GM23248 (cell line): ENCODE results near the gene CTPS2. TPM values are rescaled to one million over a fixed set of nuclear protein-coding genes. Genes with fewer than 3 reads are reported as not detected.

Source experiments
- DNase-seq: peaks from one replicate; pipeline ENCODE4 v3.0.0-alpha.2; 2015
- H2AFZ ChIP-seq: fragments of 200-600 bp; sonication (generic); 2 replicates; pipeline ENCODE4 v1.6.1; 2016; ENCODE audit warnings: antibody characterized with exemption
- H3F3A ChIP-seq: fragments of 200-600 bp; sonication (generic); 2 replicates; pipeline ENCODE4 v1.6.1; 2016; ENCODE audit warnings: mild to moderate bottlenecking, antibody characterized with exemption, mixed run types; ENCODE audit not compliant: insufficient read depth
- H3K27ac ChIP-seq: fragments of 200-600 bp; sonication (generic); 2 replicates; pipeline ENCODE4 v1.5.1; 2016; ENCODE audit warnings: mild to moderate bottlenecking
- H3K27me3 ChIP-seq: fragments of 200-600 bp; sonication (generic); replicated peaks from 2 replicates; pipeline ENCODE4 v1.6.1; 2016; ENCODE audit warnings: mild to moderate bottlenecking; ENCODE audit not compliant: insufficient read depth
- H3K36me3 ChIP-seq: fragments of 200-600 bp; sonication (generic); 2 replicates; pipeline ENCODE4 v1.6.1; 2016; ENCODE audit warnings: low read depth, mild to moderate bottlenecking
- H3K4me1 ChIP-seq: fragments of 200-600 bp; sonication (generic); 2 replicates; pipeline ENCODE4 v1.6.1; 2016; ENCODE audit warnings: mild to moderate bottlenecking; ENCODE audit not compliant: insufficient read depth
- H3K4me2 ChIP-seq: fragments of 200-600 bp; sonication (generic); one replicate; pipeline ENCODE4 v1.6.1; 2016; ENCODE audit warnings: mild to moderate bottlenecking; ENCODE audit not compliant: unreplicated experiment
- H3K4me3 ChIP-seq: fragments of 200-600 bp; sonication (generic); 2 replicates; pipeline ENCODE4 v1.5.1; 2016; ENCODE audit warnings: mild to moderate bottlenecking
- H3K79me2 ChIP-seq: fragments of 200-600 bp; sonication (generic); 2 replicates; pipeline ENCODE4 v1.6.1; 2016; ENCODE audit warnings: mild to moderate bottlenecking; ENCODE audit not compliant: insufficient read depth
- H3K9ac ChIP-seq: fragments of 200-600 bp; sonication (generic); 2 replicates; pipeline ENCODE4 v1.6.1; 2016; ENCODE audit warnings: mild to moderate bottlenecking
- H3K9me2 ChIP-seq: fragments of 200-600 bp; sonication (generic); 2 replicates; pipeline ENCODE4 v1.6.1; 2016; ENCODE audit warnings: mixed run types, mild to moderate bottlenecking, moderate library complexity; ENCODE audit not compliant: insufficient read depth
- H3K9me3 ChIP-seq: fragments of 200-600 bp; sonication (generic); one replicate; pipeline ENCODE4 v1.6.1; 2017; ENCODE audit warnings: low read depth
- H4K20me1 ChIP-seq: fragments of 200-600 bp; sonication (generic); 2 replicates; pipeline ENCODE4 v1.6.0; 2016; ENCODE audit not compliant: insufficient read depth
- EZH2 ChIP-seq: fragments of 200-600 bp; sonication (generic); IDR thresholded peaks from 2 replicates; pipeline ENCODE4 v1.6.1; 2018; ENCODE audit warnings: antibody characterized with exemption, mild to moderate bottlenecking; ENCODE audit not compliant: insufficient read depth, poor library complexity, severe bottlenecking
- EZH2phosphoT487 ChIP-seq: fragments of 200-600 bp; sonication (generic); IDR thresholded peaks from 2 replicates; pipeline ENCODE4 v1.6.1; 2018; ENCODE audit warnings: antibody characterized with exemption, moderate library complexity, mild to moderate bottlenecking, low read depth; ENCODE audit not compliant: insufficient read depth
- WGBS, 2 experiments: methylation state at CpG; one replicate each; pipeline ENCODE4 v1.1.6; 2015 to 2017; ENCODE audit warnings: low lambda C conversion rate in 2 of 2, low coverage in 1 of 2; ENCODE audit errors: missing lambda C conversion rate in 2 of 2; 5-methylcytosine and 5-hydroxymethylcytosine counted together
- in situ Hi-C: fragments of 300-500 bp; cut with MboI; formaldehyde crosslinking; loops from 2 replicates; pipeline ENCODE4 v1.15.0; 2020
- polyA plus RNA-seq: library from polyadenylated mRNA; unstranded; fragments of >200 nt; fragmentation: Nextera tagmentation; extraction: Ambion mirVana; gene quantifications from 2 replicates; pipeline ENCODE4 v1.2.1, GENCODE V29; 2016
- total RNA-seq: library from RNA; depleted of rRNA; stranded (reverse); fragments of >200 nt; shearing (Covaris generic); gene quantifications from 2 replicates; pipeline ENCODE4 v1.2.3, GENCODE V29; 2014

Gene CTPS2
- total and polyA plus RNA-seq, 2 experiments from 2014 or later: 4.4 to 5.8 TPM

- H3K4me2 ChIP-seq: no peak overlapping the region
- DNase-seq: no peak
- TF ChIP-seq EZH2 (no peak), EZH2phosphoT487 (no peak)
- no peaks in the 10 kb centered on the region for H4K20me1 ChIP-seq
- H3K9me3 ChIP-seq: no peaks in the 10 kb centered on the region
- H3K27ac ChIP-seq: no peak overlapping the region
- no peak overlapping the region for H2AFZ ChIP-seq
- H3F3A ChIP-seq: no peaks in the 10 kb centered on the region
- no peaks in the 10 kb centered on the region for H3K27me3 ChIP-seq
- in situ Hi-C loops: no loop called here
- no peaks in the 10 kb centered on the region for H3K9me2 ChIP-seq
- no peaks in the 10 kb centered on the region for H3K79me2 ChIP-seq
- no peak overlapping the region for H3K4me3 ChIP-seq
- 92 to 94% methylated on average over 7 of the region's 7 CpGs for WGBS, 2 experiments
- no peak overlapping the region for H3K9ac ChIP-seq
- no peaks in the 10 kb centered on the region for H3K36me3 ChIP-seq
- no peaks in the 10 kb centered on the region for H3K4me1 ChIP-seq
Measured at GRCh38 chrX:16750136-16750535, 37.7 kb upstream of the CTPS2 start.

GRCh38 chrX:16748425-16748824 lies 36.0 kb upstream of the CTPS2 start:
- Histone ChIP-seq H3F3A (peaks cover 9% of the 10 kb centered on the region; the same call in 1 of the 2 replicates), H3K9ac (no peak overlapping the region), H3K4me3 (no peak overlapping the region), H3K27ac (no peak overlapping the region), H4K20me1 (no peaks in the 10 kb centered on the region), H3K79me2 (no peaks in the 10 kb centered on the region), H3K36me3 (peaks cover 8% of the 10 kb centered on the region; the same call in 1 of the 2 replicates), H3K4me1 (peaks cover 7% of the 10 kb centered on the region; the same call in 1 of the 2 replicates), H3K9me2 (no peaks in the 10 kb centered on the region), H3K27me3 (no peaks in the 10 kb centered on the region), H3K9me3 (no peaks in the 10 kb centered on the region), H3K4me2 (no peak overlapping the region), H2AFZ (no peak overlapping the region)
- in situ Hi-C loops: no loop called here
- 92 to 94% methylated on average over 4 to 5 of the region's 5 CpGs for WGBS, 2 experiments
- DNase-seq: no peak
- TF ChIP-seq EZH2: no peak
- no peak for TF ChIP-seq EZH2phosphoT487

- Histone ChIP-seq H3K79me2 (no peaks in the 10 kb centered on the region), H2AFZ (no peak overlapping the region), H3K9me3 (no peaks in the 10 kb centered on the region), H3K36me3 (peaks cover 12% of the 10 kb centered on the region; the same call in 1 of the 2 replicates), H3F3A (peaks cover 13% of the 10 kb centered on the region; the same call in 1 of the 2 replicates), H4K20me1 (no peaks in the 10 kb centered on the region), H3K4me3 (no peak overlapping the region), H3K9ac (no peak overlapping the region), H3K4me2 (no peak overlapping the region), H3K4me1 (peaks cover 7% of the 10 kb centered on the region; the same call in 1 of the 2 replicates), H3K27me3 (no peaks in the 10 kb centered on the region), H3K27ac (no peak overlapping the region), H3K9me2 (no peaks in the 10 kb centered on the region)
- DNase-seq: no peak
- TF ChIP-seq EZH2phosphoT487 (no peak), EZH2 (no peak)
- 92 to 100% methylated on average over 3 to 5 of the region's 5 CpGs for WGBS, 2 experiments
- in situ Hi-C loops: no loop called here
Measured at GRCh38 chrX:16745659-16746058, 33.2 kb upstream of the CTPS2 start.

GRCh38 chrX:16745102-16745501 lies 32.6 kb upstream of the CTPS2 start:
- TF ChIP-seq EZH2phosphoT487 (no peak), EZH2 (no peak)
- no peaks in the 10 kb centered on the region for H3K79me2 ChIP-seq
- H3K9ac ChIP-seq: no peak overlapping the region
- 85 to 100% methylated on average over 2 to 5 of the region's 5 CpGs for WGBS, 2 experiments
- DNase-seq: no peak
- H3K27me3 ChIP-seq: no peaks in the 10 kb centered on the region
- H3K36me3 ChIP-seq: peaks cover 12% of the 10 kb centered on the region; the same call in 1 of the 2 replicates
- peaks cover 13% of the 10 kb centered on the region; the same call in 1 of the 2 replicates for H3F3A ChIP-seq
- no peak overlapping the region for H3K4me2 ChIP-seq
- H4K20me1 ChIP-seq: no peaks in the 10 kb centered on the region
- no peak overlapping the region for H2AFZ ChIP-seq
- no peak overlapping the region for H3K4me3 ChIP-seq
- in situ Hi-C loops: no loop called here
- H3K9me2 ChIP-seq: no peaks in the 10 kb centered on the region
- H3K9me3 ChIP-seq: no peaks in the 10 kb centered on the region
- peaks cover 7% of the 10 kb centered on the region; the same call in 1 of the 2 replicates for H3K4me1 ChIP-seq
- no peak overlapping the region for H3K27ac ChIP-seq
